Measurements from ENCODE around the gene TOP1. TPM values are rescaled to one million over a fixed set of nuclear protein-coding genes. Genes with fewer than 3 reads are reported as not detected.

The TOP1 gene
- total RNA-seq, 2 donors from 2014 or later = 80.6 to 85.5 TPM

DNA sequence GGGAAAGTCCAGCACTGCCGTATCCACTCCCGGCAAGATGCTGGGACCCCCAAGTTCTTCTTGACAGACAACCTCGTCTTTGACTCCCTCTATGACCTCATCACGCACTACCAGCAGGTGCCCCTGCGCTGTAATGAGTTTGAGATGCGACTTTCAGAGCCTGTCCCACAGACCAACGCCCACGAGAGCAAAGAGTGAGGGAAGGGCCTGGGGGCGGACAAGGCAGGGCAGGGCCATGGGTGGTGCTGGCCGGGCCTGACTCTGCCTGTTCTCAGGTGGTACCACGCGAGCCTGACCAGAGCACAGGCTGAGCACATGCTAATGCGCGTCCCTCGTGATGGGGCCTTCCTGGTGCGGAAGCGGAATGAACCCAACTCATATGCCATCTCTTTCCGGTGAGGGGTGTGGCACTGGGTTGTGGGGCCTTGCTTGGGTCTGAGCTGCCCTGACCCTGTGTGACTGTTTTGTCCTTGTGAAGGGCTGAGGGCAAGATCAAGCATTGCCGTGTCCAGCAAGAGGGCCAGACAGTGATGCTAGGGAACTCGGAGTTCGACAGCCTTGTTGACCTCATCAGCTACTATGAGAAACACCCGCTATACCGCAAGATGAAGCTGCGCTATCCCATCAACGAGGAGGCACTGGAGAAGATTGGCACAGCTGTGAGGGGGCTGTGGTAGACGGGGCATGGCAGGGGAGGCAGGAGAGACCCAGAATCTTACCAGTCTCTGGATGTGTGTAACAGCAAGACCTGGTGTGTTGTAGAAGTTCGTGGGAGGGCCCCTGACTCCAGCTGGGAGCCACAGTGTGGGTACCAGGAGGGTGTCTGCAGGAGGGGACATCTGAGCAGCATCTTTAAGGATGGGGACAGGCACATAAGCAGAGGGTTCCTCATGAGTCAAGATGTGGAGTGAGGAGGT is 137.8 kb downstream of the TOP1 start:
- H3K4me3 ChIP-seq = no peak overlapping the region
- intact Hi-C loops (cut with DNase I) = no loop called here
- no peaks in the 10 kb centered on the region for H3K4me1 ChIP-seq
- no peak for DNase-seq
- no peak overlapping the region for H3K9ac ChIP-seq (ENCODE audit: low read depth in 2 of 2, low read length in 2 of 2)
- no peaks in the 10 kb centered on the region for H3K27me3 ChIP-seq
- H3K27ac ChIP-seq = no peak overlapping the region
- H3K36me3 ChIP-seq = peaks cover 19% of the 10 kb centered on the region
- TF ChIP-seq, protein P1, sequence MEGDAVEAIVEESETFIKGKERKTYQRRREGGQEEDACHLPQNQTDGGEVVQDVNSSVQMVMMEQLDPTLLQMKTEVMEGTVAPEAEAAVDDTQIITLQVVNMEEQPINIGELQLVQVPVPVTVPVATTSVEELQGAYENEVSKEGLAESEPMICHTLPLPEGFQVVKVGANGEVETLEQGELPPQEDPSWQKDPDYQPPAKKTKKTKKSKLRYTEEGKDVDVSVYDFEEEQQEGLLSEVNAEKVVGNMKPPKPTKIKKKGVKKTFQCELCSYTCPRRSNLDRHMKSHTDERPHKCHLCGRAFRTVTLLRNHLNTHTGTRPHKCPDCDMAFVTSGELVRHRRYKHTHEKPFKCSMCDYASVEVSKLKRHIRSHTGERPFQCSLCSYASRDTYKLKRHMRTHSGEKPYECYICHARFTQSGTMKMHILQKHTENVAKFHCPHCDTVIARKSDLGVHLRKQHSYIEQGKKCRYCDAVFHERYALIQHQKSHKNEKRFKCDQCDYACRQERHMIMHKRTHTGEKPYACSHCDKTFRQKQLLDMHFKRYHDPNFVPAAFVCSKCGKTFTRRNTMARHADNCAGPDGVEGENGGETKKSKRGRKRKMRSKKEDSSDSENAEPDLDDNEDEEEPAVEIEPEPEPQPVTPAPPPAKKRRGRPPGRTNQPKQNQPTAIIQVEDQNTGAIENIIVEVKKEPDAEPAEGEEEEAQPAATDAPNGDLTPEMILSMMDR (IDR thresholded peaks at IDR 0.05) = no peak
- H3K9me3 ChIP-seq = no peaks in the 10 kb centered on the region

DNA sequence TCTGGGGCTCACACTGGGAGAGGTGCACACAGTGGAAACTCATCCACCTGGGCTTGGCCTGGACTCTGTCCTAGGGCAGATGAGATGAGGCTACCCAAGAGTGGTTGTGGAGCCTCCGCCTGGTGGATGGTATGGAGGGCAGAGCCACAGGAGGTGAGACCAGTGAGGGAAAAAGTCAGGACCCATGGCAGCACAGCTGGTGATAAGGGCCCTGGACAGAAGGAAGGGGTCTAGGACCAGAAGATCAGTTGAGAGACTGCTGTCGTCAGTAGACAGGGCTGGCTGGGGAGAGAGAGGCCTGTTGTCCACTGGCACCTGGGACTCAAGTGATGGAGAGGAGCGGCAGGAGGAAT is 138.5 kb downstream of the TOP1 start:
- intact Hi-C loops (cut with DNase I) = no loop called here
- Histone ChIP-seq H3K27ac (no peak overlapping the region), H3K27me3 (no peaks in the 10 kb centered on the region), H3K9ac (ENCODE audit: low read depth in 2 of 2, low read length in 2 of 2) (no peak overlapping the region), H3K36me3 (peaks cover 19% of the 10 kb centered on the region), H3K9me3 (no peaks in the 10 kb centered on the region), H3K4me1 (no peaks in the 10 kb centered on the region), H3K4me3 (no peak overlapping the region)
- TF ChIP-seq, protein P1 (IDR thresholded peaks at IDR 0.05) = no peak
- DNase-seq = no peak

DNA sequence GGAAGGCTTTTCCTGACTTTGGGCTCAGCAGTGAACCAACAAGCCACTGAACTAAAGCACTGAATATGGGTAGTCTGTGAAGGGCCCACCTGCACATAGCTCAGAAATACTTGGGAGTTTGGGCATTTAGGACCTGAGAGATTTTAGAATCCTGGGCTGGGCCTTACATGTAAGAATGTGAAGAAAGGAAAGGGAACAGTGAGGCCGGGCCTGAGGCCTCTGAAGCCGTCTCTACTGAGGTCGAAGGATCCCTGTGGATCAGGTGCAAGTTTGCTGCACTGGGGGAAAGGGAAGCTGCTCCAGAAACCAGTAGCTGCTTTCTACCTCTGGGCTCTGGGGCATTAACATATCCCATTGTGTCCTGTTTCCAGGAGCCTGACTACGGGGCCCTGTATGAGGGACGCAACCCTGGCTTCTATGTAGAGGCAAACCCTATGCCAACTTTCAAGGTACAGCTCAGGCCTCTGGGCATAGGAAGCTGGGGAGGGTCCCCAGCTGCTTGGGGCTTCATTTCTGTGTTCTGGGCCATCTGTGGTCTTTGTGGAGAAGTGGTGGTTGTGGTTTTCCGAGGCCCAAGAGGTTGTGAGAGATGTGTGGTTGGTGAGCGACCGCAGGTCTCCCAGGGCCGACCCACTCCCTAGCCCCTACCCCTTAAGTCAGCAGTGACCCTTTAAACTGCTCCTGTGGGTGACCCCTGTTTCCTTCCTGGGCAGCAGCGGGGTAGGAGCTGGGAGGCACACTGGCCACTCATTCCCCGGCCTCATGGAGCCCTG is 139.0 kb downstream of the TOP1 start:
- H3K36me3 ChIP-seq = peaks cover 19% of the 10 kb centered on the region

DNA sequence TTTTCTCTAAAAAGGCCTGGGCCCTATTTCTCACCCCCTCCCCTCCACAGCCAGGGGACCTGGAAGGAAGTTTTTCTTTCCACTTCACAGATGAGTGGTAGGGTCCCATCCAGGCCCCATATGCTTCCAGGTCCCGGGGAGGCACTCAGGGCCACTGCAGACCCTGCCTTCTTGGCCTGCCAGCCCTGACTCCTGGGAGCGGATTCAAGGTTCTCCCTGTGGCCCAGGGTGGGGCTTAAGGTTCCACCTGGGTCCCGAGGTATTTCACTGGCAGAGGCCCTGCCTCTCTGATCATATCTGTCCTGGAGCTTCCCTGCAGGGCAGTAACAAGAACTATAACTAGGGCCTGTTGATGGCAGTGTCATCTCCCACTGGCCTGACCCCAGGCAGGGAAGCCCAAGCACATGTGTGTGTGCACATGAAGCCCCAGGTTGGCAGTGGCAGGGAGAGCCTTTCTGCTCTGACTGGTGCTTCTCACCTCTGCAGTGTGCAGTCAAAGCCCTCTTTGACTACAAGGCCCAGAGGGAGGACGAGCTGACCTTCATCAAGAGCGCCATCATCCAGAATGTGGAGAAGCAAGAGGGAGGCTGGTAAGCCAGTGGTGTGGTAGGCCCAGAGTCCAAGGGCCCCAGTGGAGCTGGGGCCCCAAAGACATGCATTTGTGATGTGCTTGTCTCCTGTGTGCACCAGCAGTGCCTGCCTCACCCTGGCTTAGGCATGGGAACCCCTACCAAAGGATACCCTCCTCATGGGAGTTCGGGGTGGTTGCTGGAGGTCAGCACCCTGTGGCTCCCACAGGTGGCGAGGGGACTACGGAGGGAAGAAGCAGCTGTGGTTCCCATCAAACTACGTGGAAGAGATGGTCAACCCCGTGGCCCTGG is 139.9 kb downstream of the TOP1 start:
- Histone ChIP-seq H3K27ac (no peak overlapping the region), H3K27me3 (no peaks in the 10 kb centered on the region), H3K9me3 (no peaks in the 10 kb centered on the region), H3K4me1 (no peaks in the 10 kb centered on the region), H3K4me3 (no peak overlapping the region), H3K9ac (ENCODE audit: low read depth in 2 of 2, low read length in 2 of 2) (no peak overlapping the region), H3K36me3 (peaks cover 18% of the 10 kb centered on the region)
- intact Hi-C loops (cut with DNase I) = no loop called here
- no peak for DNase-seq
- TF ChIP-seq, protein P1 (IDR thresholded peaks at IDR 0.05) = no peak

More for the DNA sequence above, 139.0 kb downstream of the TOP1 start:
- Histone ChIP-seq H3K9me3 (no peaks in the 10 kb centered on the region), H3K4me1 (no peaks in the 10 kb centered on the region), H3K27me3 (no peaks in the 10 kb centered on the region), H3K9ac (ENCODE audit: low read depth in 2 of 2, low read length in 2 of 2) (peak overlapping the region in 1 of 2 donors; percentile 1), H3K4me3 (no peak overlapping the region), H3K27ac (no peak overlapping the region)
- intact Hi-C loops (cut with DNase I) = no loop called here
- no peak for DNase-seq
- TF ChIP-seq, protein P1 (IDR thresholded peaks at IDR 0.05) = no peak

DNA sequence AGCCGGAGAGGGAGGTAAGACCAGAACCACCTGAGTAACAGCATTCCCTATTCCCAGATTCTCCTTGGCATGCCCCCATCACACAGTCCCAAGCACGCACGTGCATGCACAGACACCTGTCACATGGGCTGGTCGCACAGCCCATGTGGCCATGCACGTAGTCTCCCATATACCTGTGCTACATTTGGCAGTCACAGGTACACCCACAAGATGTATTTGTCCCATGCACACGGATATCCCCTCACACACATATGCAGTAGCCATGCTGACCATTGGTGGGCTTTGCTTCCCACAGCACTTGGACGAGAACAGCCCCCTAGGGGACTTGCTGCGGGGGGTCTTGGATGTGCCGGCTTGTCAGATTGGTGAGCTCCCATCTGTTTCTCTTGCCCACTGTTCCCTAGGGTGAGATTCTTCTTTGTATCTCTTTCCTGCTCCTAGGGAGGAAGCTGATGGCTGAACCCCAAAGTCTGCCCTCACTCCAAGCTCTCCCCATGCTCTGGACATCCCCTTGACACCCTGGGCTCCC is 140.6 kb downstream of the TOP1 start:
- peaks cover 11% of the 10 kb centered on the region for H3K36me3 ChIP-seq
- no peaks in the 10 kb centered on the region for H3K27me3 ChIP-seq
- H3K27ac ChIP-seq = no peak overlapping the region
- H3K4me1 ChIP-seq = no peaks in the 10 kb centered on the region
- H3K4me3 ChIP-seq = no peak overlapping the region
- intact Hi-C loops (cut with DNase I) = no loop called here
- H3K9me3 ChIP-seq = no peaks in the 10 kb centered on the region
- no peak overlapping the region for H3K9ac ChIP-seq (ENCODE audit: low read depth in 2 of 2, low read length in 2 of 2)
- TF ChIP-seq, protein P1 (IDR thresholded peaks at IDR 0.05) = no peak
- no peak for DNase-seq

All from colonic mucosa (tissue), 4 donors.